ENCODE results near the gene ANAPC4.

ANAPC4 gene

DNA sequence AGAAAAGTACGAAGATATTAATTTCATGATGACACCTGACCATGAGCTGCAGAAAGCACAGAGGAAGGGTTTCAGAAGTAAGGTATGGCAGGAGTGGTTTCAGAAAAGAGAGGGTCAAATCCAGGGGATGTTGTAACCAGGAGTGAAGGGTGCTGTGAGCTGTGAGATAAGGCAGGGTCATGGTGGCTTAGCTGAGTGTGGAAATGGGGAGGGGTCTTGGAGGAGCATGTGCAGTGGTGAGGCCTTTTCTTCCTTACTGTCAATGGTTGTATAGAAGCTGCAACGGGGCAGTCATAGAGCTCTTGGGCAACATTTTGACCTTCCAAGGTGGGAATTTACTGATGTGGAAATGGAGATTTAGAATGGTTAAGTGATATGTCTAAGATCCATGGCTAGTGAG lies 2.5 kb downstream of the ANAPC4 start:
- DNase-seq, result no peak

GRCh38 chr4:25383647-25384046 lies 6.6 kb downstream of the ANAPC4 start:
- no peak for DNase-seq

DNA sequence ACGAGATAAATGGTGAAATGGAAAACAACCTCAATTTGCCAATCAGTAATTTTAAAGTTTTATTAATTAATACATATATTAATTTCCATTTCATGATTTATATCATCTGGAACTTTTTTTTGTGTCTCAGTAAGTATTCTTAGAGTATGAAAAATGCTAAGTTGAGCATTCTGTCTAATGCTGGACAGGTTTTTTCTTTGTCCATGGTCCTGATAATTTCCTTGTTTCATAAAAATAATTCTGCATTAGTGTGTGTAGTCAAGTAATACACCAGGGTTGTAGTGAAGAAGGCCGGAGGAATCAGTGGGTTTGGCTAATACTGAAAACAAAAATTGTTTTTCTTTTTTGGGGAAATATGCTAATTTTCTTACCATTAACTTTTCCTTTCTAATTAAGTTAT lies 9.9 kb downstream of the ANAPC4 start:
- no peak for DNase-seq

GRCh38 chr4:25397305-25397704 lies 20.2 kb downstream of the ANAPC4 start:
- no peak for DNase-seq

- DNase-seq, result no peak
These were observed 22.4 kb downstream of the ANAPC4 start for GRCh38 chr4:25399510-25399909.

GRCh38 chr4:25401066-25401465 lies 24.0 kb downstream of the ANAPC4 start:
- peak; percentile 12 for DNase-seq

DNA sequence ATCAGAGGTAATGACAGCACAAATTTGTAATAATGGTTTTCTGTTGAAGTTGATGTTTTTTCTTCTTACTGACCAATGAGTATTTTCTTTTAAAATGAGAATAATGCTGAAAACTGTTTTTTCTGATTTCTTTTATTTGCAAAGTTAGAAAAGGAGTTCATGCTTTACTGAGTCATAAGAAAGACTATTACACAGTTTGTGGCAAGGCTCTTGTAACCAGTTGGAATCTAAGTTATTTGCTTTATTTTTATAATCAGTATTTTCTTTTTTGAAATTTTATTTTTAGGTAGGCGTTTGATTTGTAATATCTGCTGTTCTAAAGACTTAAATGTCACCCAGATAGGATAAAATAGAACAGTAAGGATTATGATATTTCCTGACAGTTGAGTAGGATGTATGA lies 25.5 kb downstream of the ANAPC4 start:
- peak; percentile 13 for DNase-seq

DNA sequence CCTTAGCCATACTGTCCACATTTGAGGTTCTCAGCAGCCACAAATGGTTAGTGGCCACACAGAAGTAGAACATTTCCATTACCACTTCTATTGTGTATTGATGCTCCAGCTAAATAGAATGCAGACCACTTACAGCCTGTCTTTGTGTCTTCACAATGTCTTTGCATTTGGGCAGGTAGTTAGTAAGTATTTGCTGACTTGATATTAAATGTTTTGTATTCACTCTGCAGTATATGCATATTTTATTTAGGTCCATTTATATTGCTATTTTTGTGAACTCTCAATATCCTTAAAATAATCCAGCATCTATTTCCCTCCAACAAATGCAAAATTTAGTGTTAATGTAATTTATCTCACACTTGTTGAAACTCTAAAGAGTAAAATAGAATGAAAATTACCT lies 26.6 kb downstream of the ANAPC4 start:
- DNase-seq, result no peak

DNA sequence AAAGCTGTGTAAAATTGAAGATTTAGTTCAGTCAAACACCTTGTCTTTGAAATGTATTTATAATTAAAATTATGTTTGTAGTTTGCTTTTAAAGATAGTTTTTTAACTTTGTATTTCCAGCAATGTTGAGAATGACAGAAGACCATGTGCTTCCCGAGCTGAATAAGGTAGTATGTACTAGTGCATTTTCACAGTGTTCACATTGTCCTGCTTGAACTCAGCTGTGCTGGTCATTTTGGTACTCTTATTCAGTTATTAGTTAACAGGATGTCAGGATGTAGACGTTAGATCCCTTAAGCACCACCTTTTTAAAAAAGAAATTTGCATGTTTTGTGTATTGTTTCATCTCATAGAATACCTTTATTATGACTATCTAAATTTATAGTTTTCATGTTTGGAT lies 28.4 kb downstream of the ANAPC4 start:
- DNase-seq, result no peak

- DNase-seq, result no peak
These were observed 29.1 kb downstream of the ANAPC4 start for GRCh38 chr4:25406081-25406692.

GRCh38 chr4:25410820-25411529 lies 33.9 kb downstream of the ANAPC4 start:
- no peak for DNase-seq

DNA sequence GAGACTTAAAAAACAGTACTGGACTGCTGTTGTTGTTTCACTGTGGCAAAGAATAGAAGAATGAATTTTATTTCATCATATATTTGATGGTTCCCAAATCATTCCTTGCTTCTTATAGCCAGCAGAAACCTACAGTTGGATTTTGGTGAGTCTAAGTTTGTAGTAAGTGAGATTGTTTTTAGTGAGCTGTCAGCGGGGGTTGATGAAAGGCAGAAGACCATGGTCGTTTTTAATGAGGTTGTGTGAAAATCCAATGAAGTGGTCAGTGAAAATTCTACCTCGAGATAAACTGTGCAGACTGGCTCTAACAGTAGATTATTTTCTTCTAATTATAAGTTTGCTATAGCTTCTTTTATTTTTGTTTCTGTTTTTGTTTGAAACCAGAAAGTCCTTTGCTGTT lies 36.2 kb downstream of the ANAPC4 start:
- DNase-seq, result no peak

- DNase-seq, result no peak
These were observed 40.0 kb downstream of the ANAPC4 start for GRCh38 chr4:25417014-25417413.

DNA sequence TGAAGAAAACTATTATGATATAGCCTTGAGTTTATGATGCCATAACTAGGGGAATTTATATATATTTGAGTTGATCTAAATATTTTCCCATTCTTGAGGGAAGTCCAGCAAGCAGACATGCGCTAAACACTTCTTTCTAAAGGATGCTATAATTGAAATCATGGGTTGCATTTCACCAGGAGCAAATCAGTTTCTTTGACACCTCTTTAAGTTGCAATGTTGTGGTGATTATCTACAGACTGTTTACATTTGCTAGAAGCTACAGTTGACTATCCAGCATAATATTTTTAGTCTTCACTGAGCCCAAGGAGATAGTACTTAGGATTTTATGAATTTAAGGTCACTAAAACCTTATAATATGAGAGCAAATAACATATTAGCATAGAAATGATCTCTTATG lies 43.9 kb downstream of the ANAPC4 start:
- no peak for DNase-seq

DNA sequence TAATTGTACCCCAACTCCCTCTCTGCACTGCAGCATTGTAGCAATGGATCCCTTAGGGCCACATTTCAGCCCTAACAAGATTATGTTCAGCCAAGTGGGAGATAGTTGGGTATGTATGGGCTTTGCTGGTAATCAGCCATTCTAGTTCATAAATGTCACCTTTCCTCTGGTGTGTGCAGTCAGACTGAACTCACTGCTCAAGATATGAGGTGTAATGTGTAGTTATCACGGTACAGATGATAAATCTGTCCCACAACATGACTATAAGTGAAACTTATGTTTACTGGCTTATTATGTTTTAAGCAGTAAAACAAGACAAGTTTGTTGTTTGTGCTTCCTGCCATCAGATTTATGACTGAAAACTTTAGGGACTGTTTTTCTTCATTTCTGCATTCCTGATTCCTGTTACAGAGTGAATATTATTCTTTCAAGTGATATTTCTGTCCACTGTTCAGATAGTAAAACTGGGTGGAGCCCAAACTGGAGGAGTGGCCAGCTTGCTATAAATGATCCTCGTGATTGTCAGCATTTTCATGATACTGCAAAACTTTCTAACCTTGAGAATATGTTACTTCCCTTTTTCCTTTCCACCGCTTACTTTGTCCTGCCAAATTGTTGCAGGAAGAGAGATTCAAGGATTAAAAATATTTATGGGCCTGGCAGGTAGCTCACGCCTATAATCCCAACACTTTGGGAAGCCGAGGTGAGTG lies 44.9 kb downstream of the ANAPC4 start:
- no peak for DNase-seq

DNA sequence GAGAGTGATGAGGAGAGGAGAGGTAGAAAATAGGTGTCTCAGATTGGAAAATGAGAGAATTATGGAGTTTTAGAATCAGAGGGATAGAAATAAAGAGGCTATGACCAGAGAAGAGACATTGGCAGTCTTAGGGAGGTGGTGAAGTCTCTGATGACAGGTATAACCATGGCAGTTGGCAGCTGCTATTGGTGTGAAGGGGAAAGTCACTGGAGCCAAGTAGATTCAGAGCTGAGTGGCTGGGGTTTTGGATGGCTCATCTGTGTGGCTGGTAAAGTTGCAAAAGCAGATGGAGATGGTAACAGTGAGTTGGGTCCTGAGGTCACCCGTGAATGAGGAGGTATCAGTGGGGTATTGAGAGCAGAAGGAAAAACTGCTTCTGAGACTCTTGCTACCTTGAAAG lies 46.5 kb downstream of the ANAPC4 start:
- no peak for DNase-seq

GRCh38 chr4:25424539-25425228 lies 47.6 kb downstream of the ANAPC4 start:
- no peak for DNase-seq

DNA sequence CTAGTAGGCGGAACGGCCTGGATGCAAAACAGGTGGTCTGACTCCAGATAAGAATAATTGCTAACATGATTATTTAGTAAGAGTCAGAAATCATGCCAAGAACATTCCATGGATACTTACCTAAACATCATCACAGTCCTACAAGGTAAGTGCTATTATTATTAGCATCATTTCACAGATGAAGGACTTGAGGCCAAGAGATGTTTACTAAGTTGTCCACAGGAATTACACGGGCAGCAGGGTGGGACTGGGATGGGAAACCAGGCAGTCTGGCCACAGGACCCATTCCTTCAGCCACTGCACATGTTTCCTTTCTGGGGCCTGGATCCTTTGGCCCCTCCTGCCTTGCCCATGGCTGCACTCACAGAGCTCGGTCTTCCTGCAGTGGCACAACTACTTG lies 48.3 kb downstream of the ANAPC4 start:
- DNase-seq, result no peak

GRCh38 chr4:25427871-25428270 lies 50.8 kb downstream of the ANAPC4 start:
- DNase-seq, result no peak

DNA sequence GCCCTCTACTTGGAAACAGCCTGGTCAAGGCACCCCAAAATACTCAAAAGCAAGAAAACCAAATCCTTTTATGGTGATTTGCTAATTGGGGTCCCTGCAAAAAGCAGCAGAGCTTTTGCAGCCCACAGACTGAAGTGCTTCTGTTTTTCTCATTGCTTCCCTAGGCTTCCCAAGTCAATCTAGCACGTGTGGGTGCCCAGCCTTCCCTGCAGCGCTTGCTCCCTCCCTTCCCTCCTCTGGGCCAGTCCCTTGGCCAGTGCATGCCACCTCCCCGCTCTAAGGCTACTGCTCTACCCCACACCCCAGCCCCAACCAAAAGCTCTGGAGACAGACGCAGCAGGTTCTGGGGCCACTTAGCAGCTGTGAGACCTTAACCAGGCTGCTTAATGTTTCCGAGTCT lies 53.6 kb downstream of the ANAPC4 start:
- DNase-seq, result no peak

DNA sequence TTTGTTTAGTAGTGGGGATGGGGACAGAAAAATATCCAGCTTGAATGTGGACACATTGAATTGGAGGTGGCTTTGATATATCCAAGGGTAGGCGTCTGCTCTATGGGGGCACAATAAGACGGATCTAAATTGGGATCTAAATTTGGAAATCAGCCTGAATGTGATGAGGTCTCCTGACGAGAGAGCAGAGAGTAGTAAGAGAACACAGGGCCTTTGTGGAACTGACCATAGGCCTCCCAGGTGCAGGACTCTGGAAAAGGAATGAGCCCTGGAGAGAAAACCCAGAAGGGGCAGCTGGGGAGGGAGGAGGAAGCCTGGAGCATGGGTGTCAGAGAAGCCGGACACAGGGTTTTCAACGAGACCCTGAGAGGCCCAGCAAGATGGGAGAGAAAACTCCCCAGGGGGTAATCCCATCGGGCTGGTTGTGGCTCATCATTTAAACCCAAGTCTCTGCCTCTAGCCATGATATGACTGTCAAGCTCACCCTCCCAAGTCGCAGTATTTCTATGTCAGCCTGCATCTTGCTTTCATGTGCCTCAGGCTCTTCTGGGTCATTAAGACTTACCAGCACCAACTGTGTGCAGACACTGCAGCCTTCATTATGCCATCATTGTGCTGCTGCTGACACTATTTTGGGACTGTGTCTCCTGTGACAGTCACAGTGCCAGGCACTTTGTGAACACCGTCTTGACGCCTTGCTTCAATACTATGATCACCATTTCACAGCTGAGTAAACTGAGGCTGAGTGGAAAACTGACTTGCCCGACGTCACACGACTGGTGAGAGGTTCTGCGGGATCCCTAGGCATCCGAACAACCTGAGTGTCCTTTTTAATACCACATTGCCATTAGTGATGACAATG lies 57.1 kb downstream of the ANAPC4 start:
- no peak for DNase-seq

- DNase-seq, result no peak
These were observed 60.9 kb downstream of the ANAPC4 start for GRCh38 chr4:25437926-25438325.

All from fibroblast of skin of right biceps (primary cell).